Activated naive CD4-positive, alpha-beta T cell treated with anti-CD3 and anti-CD28 coated beads, Interleukin-2, amount 50 U/mL, for 72 hours (primary cell): ENCODE data around the gene PCYT1A. TPM values are rescaled to one million over a fixed set of nuclear protein-coding genes. Genes with fewer than 3 reads are reported as not detected.
"Not testable (repeated sequence)": the region's sequence is repeated elsewhere in the genome, so short reads cannot be mapped to it uniquely, and the experiment has no call there.

ENCODE experiments used
- ATAC-seq, 2 donors: fragments of 150-1000 bp; cut with Tn5 transposase; 2 replicates each; pipeline ENCODE4 v1.10.0; 2021; ENCODE audit warnings: mild to moderate bottlenecking in 2 of 2, moderate library complexity in 2 of 2
- DNase-seq, 2 donors: peaks; one replicate each; pipeline ENCODE4 v3.0.0; 2021 to 2022; ENCODE audit warnings: low spot score in 2 of 2
- H3K27ac Mint-ChIP-seq, 2 donors: one replicate each; pipeline ENCODE4 v1.8.0; 2022; ENCODE audit warnings: mild to moderate bottlenecking in 2 of 2, mixed read lengths in 2 of 2
- H3K36me3 Mint-ChIP-seq, 2 donors: one replicate each; pipeline ENCODE4 v1.8.0; 2022; ENCODE audit warnings: mixed read lengths in 2 of 2
- H3K9me3 Mint-ChIP-seq, 2 donors: one replicate each; pipeline ENCODE4 v1.8.0; 2022; ENCODE audit warnings: mixed read lengths in 2 of 2
- total RNA-seq, 2 donors: library from RNA; stranded (reverse); gene quantifications; one replicate each; pipeline ENCODE4 v1.2.3, GENCODE V29; 2022

The PCYT1A gene
- total RNA-seq, 2 donors from 2014 or later = 28.1 to 40.3 TPM

DNA sequence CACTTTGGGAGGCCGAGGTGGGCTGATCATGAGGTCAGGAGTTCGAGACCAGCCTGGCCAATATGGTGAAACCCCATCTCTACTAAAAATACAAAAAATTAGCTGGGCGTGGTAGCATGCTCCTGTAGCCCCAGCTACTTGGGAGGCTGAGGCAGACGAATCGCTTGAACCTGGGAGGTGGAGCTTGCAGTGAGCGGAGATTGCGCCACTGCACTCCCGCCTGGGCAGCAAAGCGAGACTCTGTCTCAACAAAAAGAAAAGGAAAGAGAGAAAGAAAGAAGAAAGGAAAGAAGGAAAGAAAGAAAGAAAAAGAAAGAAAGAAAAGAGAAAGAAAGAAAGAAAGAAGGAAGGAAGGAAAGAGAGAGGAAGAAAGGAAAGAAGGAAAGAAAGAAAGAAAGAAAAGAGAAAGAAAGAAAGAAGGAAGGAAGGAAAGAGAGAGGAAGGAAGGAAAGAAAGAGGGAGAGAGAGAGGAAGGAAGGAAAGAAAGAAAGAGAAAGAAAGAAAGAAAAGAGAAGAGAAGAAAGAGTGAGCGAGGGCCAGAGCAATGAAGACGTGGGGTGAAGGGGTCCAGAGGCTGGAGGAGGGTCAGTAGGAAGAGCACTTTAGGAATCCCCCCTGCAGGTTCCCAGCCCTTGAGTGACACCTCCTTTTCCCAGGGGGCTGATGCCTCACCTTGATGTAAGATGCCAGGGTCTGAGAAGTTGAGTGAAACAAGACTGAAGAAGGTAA lies 77.4 kb downstream of the PCYT1A start:
- not testable (repeated sequence) for DNase-seq, H3K9me3 Mint-ChIP-seq, ATAC-seq, H3K36me3 Mint-ChIP-seq
- peak overlapping the region in 1 of 2 donors; percentile 25 for H3K27ac Mint-ChIP-seq

- peaks cover 0 to 4% of the 10 kb centered on the region in 2 donors for H3K9me3 Mint-ChIP-seq
- no peaks in the 10 kb centered on the region for H3K36me3 Mint-ChIP-seq
- ATAC-seq = no peak
- DNase-seq = no peak
- no peak overlapping the region for H3K27ac Mint-ChIP-seq
These were observed 78.4 kb downstream of the PCYT1A start for GRCh38 chr3:196208942-196209695.

GRCh38 chr3:196207833-196208607 lies 79.5 kb downstream of the PCYT1A start:
- ATAC-seq (peak; percentile 61 to 73), DNase-seq (peak in 1 of 2 donors; percentile 47)
- Mint-ChIP-seq H3K9me3 (peaks cover 0 to 4% of the 10 kb centered on the region in 2 donors), H3K36me3 (no peaks in the 10 kb centered on the region), H3K27ac (no peak overlapping the region)

GRCh38 chr3:196207159-196207832 lies 80.2 kb downstream of the PCYT1A start:
- DNase-seq (no peak), ATAC-seq (peak; percentile 46 to 60)
- H3K9me3 Mint-ChIP-seq = peaks cover 0 to 4% of the 10 kb centered on the region in 2 donors
- no peaks in the 10 kb centered on the region for H3K36me3 Mint-ChIP-seq
- H3K27ac Mint-ChIP-seq = no peak overlapping the region

GRCh38 chr3:196205442-196206205 lies 81.9 kb downstream of the PCYT1A start:
- DNase-seq, H3K9me3 Mint-ChIP-seq, H3K36me3 Mint-ChIP-seq: not testable (repeated sequence)
- peak in 1 of 2 donors; percentile 19 for ATAC-seq
- H3K27ac Mint-ChIP-seq = peak overlapping the region in 1 of 2 donors; percentile 56

GRCh38 chr3:196203846-196204245 lies 83.7 kb downstream of the PCYT1A start:
- no peak for ATAC-seq
- Mint-ChIP-seq H3K27ac (no peak overlapping the region), H3K9me3 (peaks cover 0 to 4% of the 10 kb centered on the region in 2 donors), H3K36me3 (no peaks in the 10 kb centered on the region)
- no peak for DNase-seq

DNA sequence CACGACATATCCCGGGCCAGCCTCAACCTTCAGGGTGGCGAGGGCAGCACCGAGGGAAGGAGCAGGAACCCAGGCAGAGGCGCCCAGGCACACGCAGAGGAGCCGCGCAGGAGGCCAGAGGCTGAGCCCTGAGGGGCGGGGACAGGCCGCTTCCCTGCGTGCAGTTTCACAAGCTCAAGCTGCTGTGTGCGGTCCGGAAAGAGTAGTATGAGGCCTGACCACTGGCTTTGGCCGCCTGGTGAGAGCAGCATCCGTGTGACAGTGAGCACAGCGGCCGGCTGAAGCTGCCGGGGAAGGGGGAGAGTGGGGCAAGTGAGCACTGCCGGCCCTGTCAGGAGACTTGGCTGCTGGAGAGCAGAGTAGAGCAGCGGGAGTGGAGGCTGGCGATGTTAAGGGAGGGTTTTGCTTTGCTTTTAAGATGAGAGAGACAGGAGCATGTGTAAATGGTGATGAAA lies 85.0 kb downstream of the PCYT1A start:
- ATAC-seq (no peak), DNase-seq (no peak)
- Mint-ChIP-seq H3K36me3 (no peaks in the 10 kb centered on the region), H3K9me3 (peaks cover 0 to 4% of the 10 kb centered on the region in 2 donors), H3K27ac (no peak overlapping the region)

DNA sequence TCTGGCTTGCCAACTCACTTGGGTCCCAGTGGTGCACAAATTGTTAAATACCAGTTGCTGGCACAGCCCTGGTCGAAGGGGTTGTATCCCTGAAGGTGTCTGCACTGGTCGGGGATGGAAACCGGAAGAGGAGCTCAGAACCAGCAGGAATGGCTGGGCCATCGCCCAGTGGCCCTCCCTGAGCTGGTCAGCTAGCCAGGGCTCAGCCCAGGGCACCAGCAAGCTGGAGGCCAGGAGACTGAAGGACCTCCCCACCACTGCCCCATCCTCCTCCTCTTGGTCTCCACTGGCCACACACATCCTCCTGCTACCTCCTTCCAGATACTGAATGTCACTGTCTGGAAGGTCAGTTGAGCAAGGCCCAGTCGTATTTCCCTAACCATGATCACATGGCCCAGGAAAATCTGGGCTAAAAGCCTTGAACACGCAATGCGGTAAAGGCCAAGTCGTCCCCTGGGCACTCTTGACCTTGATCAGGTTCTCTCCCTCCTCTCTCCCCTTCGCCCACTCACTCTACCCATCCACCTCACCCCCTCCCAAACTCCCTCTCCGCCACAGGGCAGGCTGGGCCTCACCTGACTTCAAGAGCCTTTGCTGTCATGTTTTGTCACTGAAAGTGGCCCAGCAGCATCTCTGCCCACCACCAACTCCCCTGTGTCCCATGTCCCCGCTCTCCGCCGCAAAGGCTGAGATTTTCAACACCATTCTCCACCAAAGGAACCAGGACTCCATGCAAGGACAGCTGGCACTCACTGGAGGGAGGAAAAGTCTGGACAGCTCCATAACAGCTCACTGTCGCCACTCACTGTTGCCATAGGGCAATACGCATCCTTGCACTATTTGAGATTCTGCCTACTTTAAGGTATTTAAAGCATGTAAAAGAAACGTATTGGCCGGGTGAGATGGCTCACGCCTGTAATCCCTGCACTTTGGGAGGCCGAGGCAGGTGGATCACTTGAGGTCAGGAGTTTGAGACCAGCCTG lies 88.5 kb downstream of the PCYT1A start:
- H3K27ac Mint-ChIP-seq = no peak overlapping the region
- no peak for ATAC-seq
- DNase-seq = no peak
- no peaks in the 10 kb centered on the region for H3K9me3 Mint-ChIP-seq
- H3K36me3 Mint-ChIP-seq = no peaks in the 10 kb centered on the region

DNA sequence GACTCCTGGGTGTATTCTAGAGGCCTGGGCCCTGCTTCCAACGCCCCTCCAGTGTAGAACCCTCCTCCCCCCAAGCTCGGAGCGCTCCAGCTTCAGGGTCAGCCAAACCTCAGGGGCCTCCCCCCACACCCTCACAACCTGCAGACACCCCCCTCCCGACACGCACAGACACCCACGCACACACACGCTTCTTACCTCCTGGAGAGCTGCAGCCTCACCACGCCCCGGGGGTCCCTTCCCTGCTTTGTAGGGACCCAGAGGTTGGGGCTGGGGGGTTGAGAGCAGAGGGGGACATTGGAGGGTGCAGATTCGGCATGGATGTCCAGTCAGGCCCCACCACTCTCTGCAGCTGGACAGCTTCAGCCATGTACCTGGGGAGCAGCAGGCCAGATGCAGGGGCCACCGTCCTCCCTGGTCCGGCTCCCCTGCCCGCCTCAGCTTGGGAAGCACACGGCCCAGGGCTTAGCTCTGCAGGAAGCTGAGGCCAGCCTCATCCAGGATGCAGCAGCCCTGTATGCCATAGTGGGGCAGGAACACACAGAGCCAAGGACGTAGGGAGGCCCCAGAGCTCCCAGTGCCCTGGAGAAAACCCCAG lies 89.3 kb downstream of the PCYT1A start:
- Mint-ChIP-seq H3K27ac (no peak overlapping the region), H3K9me3 (no peaks in the 10 kb centered on the region), H3K36me3 (no peaks in the 10 kb centered on the region)
- DNase-seq (no peak), ATAC-seq (no peak)

DNA sequence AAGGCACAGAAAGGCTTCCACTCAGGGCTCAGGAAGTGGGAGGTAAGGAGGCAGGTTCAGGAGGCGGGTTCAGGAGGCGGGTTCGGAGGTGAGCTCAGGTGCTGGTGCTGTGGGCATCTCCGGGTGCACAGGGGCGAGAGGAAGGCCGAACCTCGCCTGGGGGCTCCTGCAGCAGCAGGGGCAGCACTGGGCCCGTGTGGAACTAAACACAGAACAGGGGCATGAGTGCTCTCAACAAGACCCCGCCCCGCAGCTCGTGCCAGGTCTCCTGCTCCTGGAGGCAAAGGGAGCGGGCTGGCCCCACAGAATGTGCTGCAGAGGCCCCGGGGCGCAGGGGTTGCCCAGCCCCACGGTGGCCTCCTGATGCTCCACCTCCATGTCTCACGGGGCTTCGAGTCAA lies 90.0 kb downstream of the PCYT1A start:
- Mint-ChIP-seq H3K27ac (no peak overlapping the region), H3K36me3 (no peaks in the 10 kb centered on the region), H3K9me3 (no peaks in the 10 kb centered on the region)
- DNase-seq (no peak), ATAC-seq (no peak)

- Mint-ChIP-seq H3K27ac (peak overlapping the region in 1 of 2 donors; percentile 29), H3K9me3 (no peaks in the 10 kb centered on the region), H3K36me3 (no peaks in the 10 kb centered on the region)
- no peak for DNase-seq
- ATAC-seq = no peak
These were observed 91.8 kb downstream of the PCYT1A start for GRCh38 chr3:196195664-196196265.

GRCh38 chr3:196194542-196194915 lies 93.0 kb downstream of the PCYT1A start:
- no peak for DNase-seq
- peak overlapping the region; percentile 29 to 82 for H3K27ac Mint-ChIP-seq
- ATAC-seq = no peak
- no peaks in the 10 kb centered on the region for H3K9me3 Mint-ChIP-seq
- no peaks in the 10 kb centered on the region for H3K36me3 Mint-ChIP-seq

- no peak for ATAC-seq
- no peak for DNase-seq
- Mint-ChIP-seq H3K9me3 (no peaks in the 10 kb centered on the region), H3K27ac (peak overlapping the region in 1 of 2 donors; percentile 90), H3K36me3 (no peaks in the 10 kb centered on the region)
These were observed 93.6 kb downstream of the PCYT1A start for GRCh38 chr3:196193736-196194541.
